Adrenal gland (tissue), 5 donors: Measurements from ENCODE around the gene IL15.

ENCODE experiments used
- CTCF ChIP-seq, 6 experiments: fragments of 450-650 bp in 4 of 6; fragments of 200-600 bp in 2 of 6; sonication (generic) in 1 of 6; IDR thresholded peaks; 1 replicate in 5 of 6; 2 replicates in 1 of 6; pipeline versions ENCODE4 v1.5.1 to v1.8.0; 2016 to 2021; ENCODE audit warnings: antibody characterized with exemption in 6 of 6, mild to moderate bottlenecking in 2 of 6, moderate library complexity in 1 of 6
- POLR2A ChIP-seq, 2 donors: fragments of 450-650 bp; IDR thresholded peaks; one replicate each; pipeline ENCODE4 v1.6.1; 2017; ENCODE audit warnings: antibody characterized with exemption in 2 of 2, mild to moderate bottlenecking in 2 of 2, moderate library complexity in 1 of 2
- donor health status: DM: no; HTN: no; CAD: no.

- no peak for TF ChIP-seq CTCF (IDR thresholded peaks at IDR 0.05)
- no peak for TF ChIP-seq POLR2A (IDR thresholded peaks at IDR 0.05)
These were observed 103.3 kb downstream of the IL15 start for GRCh38 chr4:141739636-141740035.
